Measurements from ENCODE around the gene NEDD4L. TPM values are rescaled to one million over a fixed set of nuclear protein-coding genes. Genes with fewer than 3 reads are reported as not detected.

Gene NEDD4L
- total RNA-seq, 2 experiments from 2014 or later, result 3.2 to 3.3 TPM

DNA sequence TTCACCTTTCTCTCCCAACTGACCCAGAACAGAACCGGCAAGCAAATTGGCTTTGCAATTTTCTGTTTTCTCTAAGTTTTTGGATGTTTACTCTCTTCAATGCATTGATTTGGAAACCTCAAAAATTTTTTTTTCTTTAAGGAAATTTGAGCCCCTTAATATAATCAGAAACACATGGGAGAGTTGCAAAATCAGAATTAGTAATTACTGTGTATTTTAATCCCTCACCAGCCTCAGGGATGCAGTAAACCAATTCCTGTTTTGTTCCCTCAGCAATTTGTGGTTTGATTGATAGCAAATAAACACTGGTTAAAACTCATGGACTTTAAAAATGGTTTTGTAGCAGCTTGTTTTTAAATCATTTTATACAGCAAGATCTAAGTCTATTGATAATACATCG is 281.5 kb downstream of the NEDD4L start:
- Histone ChIP-seq H3K4me3 (ENCODE audit: low read depth, low read length, poor library complexity, severe bottlenecking) (no peak overlapping the region), H3K36me3 (ENCODE audit: insufficient read depth, low read length) (no peaks in the 10 kb centered on the region), H3K79me2 (ENCODE audit: insufficient read depth, low read depth, low read length) (no peaks in the 10 kb centered on the region), H3K27ac (ENCODE audit: low read depth, low read length, poor library complexity, severe bottlenecking) (no peak overlapping the region), H3K9me3 (ENCODE audit: low read length) (no peaks in the 10 kb centered on the region), H3K9me2 (ENCODE audit: insufficient read depth, low read length) (no peaks in the 10 kb centered on the region), H3K4me2 (ENCODE audit: low read length) (no peak overlapping the region), H2AFZ (ENCODE audit: low read length) (no peak overlapping the region), H3K4me1 (ENCODE audit: insufficient read depth, low read length, poor library complexity, severe bottlenecking) (no peaks in the 10 kb centered on the region), H4K20me1 (ENCODE audit: insufficient read depth, low read length) (no peaks in the 10 kb centered on the region)
- no peak for TF ChIP-seq EZH2phosphoT487 (IDR thresholded peaks at IDR 0.05; ENCODE audit: borderline replicate concordance, low read depth, low read length)
- TF ChIP-seq, protein P1, sequence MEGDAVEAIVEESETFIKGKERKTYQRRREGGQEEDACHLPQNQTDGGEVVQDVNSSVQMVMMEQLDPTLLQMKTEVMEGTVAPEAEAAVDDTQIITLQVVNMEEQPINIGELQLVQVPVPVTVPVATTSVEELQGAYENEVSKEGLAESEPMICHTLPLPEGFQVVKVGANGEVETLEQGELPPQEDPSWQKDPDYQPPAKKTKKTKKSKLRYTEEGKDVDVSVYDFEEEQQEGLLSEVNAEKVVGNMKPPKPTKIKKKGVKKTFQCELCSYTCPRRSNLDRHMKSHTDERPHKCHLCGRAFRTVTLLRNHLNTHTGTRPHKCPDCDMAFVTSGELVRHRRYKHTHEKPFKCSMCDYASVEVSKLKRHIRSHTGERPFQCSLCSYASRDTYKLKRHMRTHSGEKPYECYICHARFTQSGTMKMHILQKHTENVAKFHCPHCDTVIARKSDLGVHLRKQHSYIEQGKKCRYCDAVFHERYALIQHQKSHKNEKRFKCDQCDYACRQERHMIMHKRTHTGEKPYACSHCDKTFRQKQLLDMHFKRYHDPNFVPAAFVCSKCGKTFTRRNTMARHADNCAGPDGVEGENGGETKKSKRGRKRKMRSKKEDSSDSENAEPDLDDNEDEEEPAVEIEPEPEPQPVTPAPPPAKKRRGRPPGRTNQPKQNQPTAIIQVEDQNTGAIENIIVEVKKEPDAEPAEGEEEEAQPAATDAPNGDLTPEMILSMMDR (conservative IDR thresholded peaks at IDR 0.05; ENCODE audit: low read length), result no peak
- ChIA-PET POLR2A (interaction anchor here (0.6 to 0.8 kb wide), 2 partner anchors 38 to 49 kb away, joined by 3 to 5 read pairs; no protein-coding TSS in a partner anchor), CTCF (ENCODE audit: unreplicated experiment) (no interaction called here)
- intact Hi-C loops (cut with micrococcal nuclease; ENCODE audit: unreplicated experiment), result no loop called here
- no peak for DNase-seq (ENCODE audit: low spot score)
- BruUV-seq (replicated peaks), result no TSS peak

DNA sequence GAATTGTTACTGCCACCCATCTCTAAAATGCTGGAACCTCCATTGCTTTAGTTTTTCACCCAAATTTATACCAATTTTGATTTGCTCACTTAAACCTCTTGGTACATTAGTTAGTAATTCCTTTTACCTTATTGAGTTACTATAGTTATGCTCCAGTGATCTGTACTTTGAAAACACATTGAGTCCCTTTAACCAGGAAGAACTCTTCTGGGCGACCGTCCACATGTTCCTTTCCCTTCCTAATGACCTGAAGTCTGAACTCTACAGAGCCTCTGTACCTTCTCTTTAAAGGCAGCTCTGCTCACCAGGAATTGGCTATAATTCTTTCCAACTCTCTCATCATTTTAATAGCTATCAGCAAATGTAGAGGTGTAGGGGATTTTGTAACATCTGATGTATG is 290.0 kb downstream of the NEDD4L start:
- POLR2A ChIA-PET, result no interaction called here
- CTCF ChIA-PET (ENCODE audit: unreplicated experiment), result no interaction called here
- no TSS peak for BruUV-seq (replicated peaks)
- no peaks in the 10 kb centered on the region for H3K4me1 ChIP-seq (ENCODE audit: insufficient read depth, low read length, poor library complexity, severe bottlenecking)
- no peak overlapping the region for H3K27ac ChIP-seq (ENCODE audit: low read depth, low read length, poor library complexity, severe bottlenecking)
- no peak overlapping the region for H2AFZ ChIP-seq (ENCODE audit: low read length)
- H3K9me3 ChIP-seq (ENCODE audit: low read length), result no peaks in the 10 kb centered on the region
- H4K20me1 ChIP-seq (ENCODE audit: insufficient read depth, low read length), result no peaks in the 10 kb centered on the region
- intact Hi-C loops (cut with micrococcal nuclease; ENCODE audit: unreplicated experiment), result no loop called here
- no peak for DNase-seq (ENCODE audit: low spot score)
- no peak overlapping the region for H3K4me3 ChIP-seq (ENCODE audit: low read depth, low read length, poor library complexity, severe bottlenecking)
- no peaks in the 10 kb centered on the region for H3K36me3 ChIP-seq (ENCODE audit: insufficient read depth, low read length)
- H3K79me2 ChIP-seq (ENCODE audit: insufficient read depth, low read depth, low read length), result no peaks in the 10 kb centered on the region
- no peak overlapping the region for H3K4me2 ChIP-seq (ENCODE audit: low read length)
- no peaks in the 10 kb centered on the region for H3K9me2 ChIP-seq (ENCODE audit: insufficient read depth, low read length)
- TF ChIP-seq, protein P1 (conservative IDR thresholded peaks at IDR 0.05; ENCODE audit: low read length), result no peak
- TF ChIP-seq EZH2phosphoT487 (IDR thresholded peaks at IDR 0.05; ENCODE audit: borderline replicate concordance, low read depth, low read length), result no peak

- Histone ChIP-seq H3K36me3 (ENCODE audit: insufficient read depth, low read length) (no peaks in the 10 kb centered on the region), H3K79me2 (ENCODE audit: insufficient read depth, low read depth, low read length) (no peaks in the 10 kb centered on the region), H3K27ac (ENCODE audit: low read depth, low read length, poor library complexity, severe bottlenecking) (no peak overlapping the region), H4K20me1 (ENCODE audit: insufficient read depth, low read length) (no peaks in the 10 kb centered on the region), H3K4me2 (ENCODE audit: low read length) (no peak overlapping the region), H3K4me1 (ENCODE audit: insufficient read depth, low read length, poor library complexity, severe bottlenecking) (no peaks in the 10 kb centered on the region), H3K9me2 (ENCODE audit: insufficient read depth, low read length) (no peaks in the 10 kb centered on the region), H3K4me3 (ENCODE audit: low read depth, low read length, poor library complexity, severe bottlenecking) (no peak overlapping the region), H3K9me3 (ENCODE audit: low read length) (no peaks in the 10 kb centered on the region), H2AFZ (ENCODE audit: low read length) (no peak overlapping the region)
- no peak for DNase-seq (ENCODE audit: low spot score)
- intact Hi-C loops (cut with micrococcal nuclease; ENCODE audit: unreplicated experiment), result no loop called here
- TF ChIP-seq, protein P1 (conservative IDR thresholded peaks at IDR 0.05; ENCODE audit: low read length), result no peak
- POLR2A ChIA-PET, result no interaction called here
- BruUV-seq (replicated peaks), result no TSS peak
- CTCF ChIA-PET (ENCODE audit: unreplicated experiment), result no interaction called here
Measured at GRCh38 chr18:58335223-58335622, 291.2 kb downstream of the NEDD4L start.

Data from OCI-LY7 (cell line).